Kidney (tissue), 14 donors: ENCODE results near the gene NCOA1. TPM values are rescaled to one million over a fixed set of nuclear protein-coding genes. Genes with fewer than 3 reads are reported as not detected.

Experiments used
- DNase-seq, 5 donors: peaks; one replicate each; pipeline ENCODE4 v3.0.0-alpha.2; 2013 to 2020
- FAIRE-seq: peaks from 2 replicates; lab custom pipeline; 2012; peaks lifted over from hg19 to GRCh38; lab: Jason Lieb, UNC
- H3K27ac ChIP-seq, 2 donors: one replicate each; pipeline ENCODE4 v1.7.0; 2013; ENCODE audit warnings: low read depth in 2 of 2, low read length in 2 of 2, inconsistent platforms in 1 of 2
- H3K27me3 ChIP-seq: one replicate; pipeline ENCODE4 v1.7.1; 2013; ENCODE audit warnings: low read length, inconsistent platforms; ENCODE audit not compliant: control insufficient read depth, insufficient read depth
- H3K36me3 ChIP-seq, 3 donors: one replicate each; pipeline versions ENCODE4 v1.7.0 to v1.7.1; 2013; ENCODE audit warnings: low read length in 3 of 3, control low read depth in 1 of 3, inconsistent platforms in 1 of 3; ENCODE audit not compliant: insufficient read depth in 3 of 3, control insufficient read depth in 2 of 3
- H3K4me1 ChIP-seq, 3 donors: one replicate each; pipeline versions ENCODE4 v1.7.0 to v1.7.1; 2013; ENCODE audit warnings: low read length in 3 of 3, inconsistent platforms in 1 of 3, low read depth in 1 of 3; ENCODE audit not compliant: control insufficient read depth in 2 of 3, insufficient read depth in 2 of 3
- H3K4me3 ChIP-seq, 3 donors: one replicate each; pipeline versions ENCODE4 v1.7.0 to v1.8.1; 2013; ENCODE audit warnings: low read length in 3 of 3, control low read depth in 1 of 3, inconsistent platforms in 1 of 3
- H3K9ac ChIP-seq, 3 donors: one replicate each; pipeline versions ENCODE4 v1.7.0 to v1.7.1; 2013; ENCODE audit warnings: low read length in 3 of 3, control low read depth in 1 of 3, inconsistent platforms in 1 of 3
- H3K9me3 ChIP-seq, 3 donors: one replicate each; pipeline versions ENCODE4 v1.7.0 to v1.7.1; 2013; ENCODE audit warnings: low read length in 3 of 3, control low read depth in 1 of 3, inconsistent platforms in 1 of 3; ENCODE audit not compliant: control insufficient read depth in 2 of 3, insufficient read depth in 1 of 3
- intact Hi-C: fragments of 100-400 bp; cut with DNase I; formaldehyde crosslinking; loops from one replicate; pipeline ENCODE4 v1.11.1; 2022
- polyA plus RNA-seq: library from polyadenylated mRNA; stranded (reverse); fragments of 350-450 nt; fragmentation: Illumina TruSeq; extraction: RNeasy Lipid Tissue Mini Kit (QIAGEN cat#74804); gene quantifications from one replicate; pipeline ENCODE4 v1.2.3, GENCODE V29; 2014; ENCODE audit warnings: low read depth, low replicate concordance; ENCODE audit not compliant: insufficient read depth
- total RNA-seq: library from RNA; stranded (reverse); fragmentation: NEBNext Ultra II Directional; extraction: Animal tissue kit (Norgen Biotek cat#: 25700); gene quantifications from one replicate; pipeline ENCODE4 v1.2.1, GENCODE V29; 2021
- TF ChIP-seq, protein P1 (sequence below): IDR thresholded peaks from 3 replicates; pipeline ENCODE4 v1.5.1; 2012; ENCODE audit warnings: mild to moderate bottlenecking, moderate library complexity, borderline replicate concordance; ENCODE audit not compliant: insufficient read depth; ENCODE audit errors: extremely low read depth
- donor health status: control.
- donor health status: control.
- donor health status: control.
- donor health status: control.
- donor health status: control.
- donor health status: DM: yes; HTN: yes; CAD: no.
- donor health status: Normal renal cell carcinoma (clear cell type).

Gene NCOA1
- total and polyA plus RNA-seq, 2 donors from 2014 or later: 11.6 to 41.5 TPM

DNA sequence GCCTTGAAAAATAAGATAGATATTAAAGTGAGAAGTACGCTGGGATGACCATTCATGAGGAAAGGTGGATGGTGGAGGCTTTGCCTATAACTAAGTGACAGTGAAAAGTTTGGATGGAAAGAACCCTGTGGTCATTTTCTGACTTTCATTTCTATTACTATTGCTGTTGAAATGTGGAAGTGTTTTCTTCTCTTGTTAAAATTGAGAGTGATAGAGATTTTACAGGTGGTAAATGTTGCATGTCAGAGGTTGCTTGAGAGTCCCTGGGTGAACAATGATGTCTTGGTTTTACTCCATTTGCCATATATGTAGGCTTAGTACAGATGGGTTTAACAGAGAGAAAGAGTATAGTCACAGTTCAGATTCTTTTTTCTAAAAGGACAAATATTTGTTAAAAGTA is 18.4 kb downstream of the NCOA1 start:
- Histone ChIP-seq H3K4me3 (no peak overlapping the region), H3K27me3 (no peaks in the 10 kb centered on the region), H3K9me3 (no peaks in the 10 kb centered on the region), H3K36me3 (no peaks in the 10 kb centered on the region), H3K27ac (no peak overlapping the region), H3K4me1 (no peaks in the 10 kb centered on the region), H3K9ac (no peak overlapping the region)
- FAIRE-seq (no peak), DNase-seq (no peak)
- intact Hi-C loops: no loop called here
- TF ChIP-seq, protein P1, sequence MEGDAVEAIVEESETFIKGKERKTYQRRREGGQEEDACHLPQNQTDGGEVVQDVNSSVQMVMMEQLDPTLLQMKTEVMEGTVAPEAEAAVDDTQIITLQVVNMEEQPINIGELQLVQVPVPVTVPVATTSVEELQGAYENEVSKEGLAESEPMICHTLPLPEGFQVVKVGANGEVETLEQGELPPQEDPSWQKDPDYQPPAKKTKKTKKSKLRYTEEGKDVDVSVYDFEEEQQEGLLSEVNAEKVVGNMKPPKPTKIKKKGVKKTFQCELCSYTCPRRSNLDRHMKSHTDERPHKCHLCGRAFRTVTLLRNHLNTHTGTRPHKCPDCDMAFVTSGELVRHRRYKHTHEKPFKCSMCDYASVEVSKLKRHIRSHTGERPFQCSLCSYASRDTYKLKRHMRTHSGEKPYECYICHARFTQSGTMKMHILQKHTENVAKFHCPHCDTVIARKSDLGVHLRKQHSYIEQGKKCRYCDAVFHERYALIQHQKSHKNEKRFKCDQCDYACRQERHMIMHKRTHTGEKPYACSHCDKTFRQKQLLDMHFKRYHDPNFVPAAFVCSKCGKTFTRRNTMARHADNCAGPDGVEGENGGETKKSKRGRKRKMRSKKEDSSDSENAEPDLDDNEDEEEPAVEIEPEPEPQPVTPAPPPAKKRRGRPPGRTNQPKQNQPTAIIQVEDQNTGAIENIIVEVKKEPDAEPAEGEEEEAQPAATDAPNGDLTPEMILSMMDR: no peak

DNA sequence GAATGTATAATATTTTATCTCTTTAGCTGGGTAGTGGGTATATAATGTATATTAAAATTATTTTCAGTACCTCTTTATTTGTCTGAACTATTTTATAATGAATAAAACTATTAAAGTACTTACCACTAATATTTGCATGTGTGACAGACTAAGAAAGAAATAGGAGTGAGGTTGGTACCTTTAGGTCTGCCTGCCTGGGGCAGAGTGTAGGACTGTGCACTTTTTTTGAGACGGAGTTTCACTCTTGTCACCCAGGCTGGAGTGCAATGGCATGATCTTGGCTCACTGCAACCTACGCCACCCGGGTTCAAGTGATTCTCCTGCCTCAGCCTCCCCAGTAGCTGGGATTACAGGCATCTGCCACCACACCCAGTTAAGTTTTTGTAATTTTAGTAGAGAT is 18.8 kb downstream of the NCOA1 start:
- H3K9me3 ChIP-seq: no peaks in the 10 kb centered on the region
- H3K36me3 ChIP-seq: no peaks in the 10 kb centered on the region
- no peaks in the 10 kb centered on the region for H3K27me3 ChIP-seq
- intact Hi-C loops: no loop called here
- TF ChIP-seq, protein P1: no peak
- DNase-seq (no peak), FAIRE-seq (no peak)
- no peak overlapping the region for H3K9ac ChIP-seq
- H3K4me3 ChIP-seq: no peak overlapping the region
- no peak overlapping the region for H3K27ac ChIP-seq
- H3K4me1 ChIP-seq: no peaks in the 10 kb centered on the region

DNA sequence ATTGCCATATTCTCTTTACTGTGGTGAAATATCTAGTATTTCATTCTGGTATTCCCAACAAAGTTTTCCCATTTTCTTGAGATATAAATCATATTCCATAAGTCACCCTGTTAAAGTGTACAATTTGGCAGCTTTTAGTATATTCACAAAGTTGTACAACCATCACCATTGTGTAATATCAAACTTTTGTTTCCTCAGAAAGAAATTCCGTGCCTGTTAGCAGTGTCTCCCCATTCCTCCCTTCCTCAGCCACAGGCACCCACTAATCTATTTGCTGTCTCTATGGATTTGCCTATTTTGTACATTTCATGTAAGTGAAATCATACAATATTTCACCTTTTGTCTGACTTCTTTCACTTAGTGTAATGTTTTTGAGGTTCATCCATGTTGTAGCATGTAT is 19.7 kb downstream of the NCOA1 start:
- no peaks in the 10 kb centered on the region for H3K9me3 ChIP-seq
- TF ChIP-seq, protein P1: no peak
- no peaks in the 10 kb centered on the region for H3K36me3 ChIP-seq
- intact Hi-C loops: no loop called here
- no peak overlapping the region for H3K4me3 ChIP-seq
- no peak for FAIRE-seq
- H3K9ac ChIP-seq: no peak overlapping the region
- H3K27me3 ChIP-seq: no peaks in the 10 kb centered on the region
- DNase-seq: no peak
- H3K27ac ChIP-seq: no peak overlapping the region
- H3K4me1 ChIP-seq: no peaks in the 10 kb centered on the region

DNA sequence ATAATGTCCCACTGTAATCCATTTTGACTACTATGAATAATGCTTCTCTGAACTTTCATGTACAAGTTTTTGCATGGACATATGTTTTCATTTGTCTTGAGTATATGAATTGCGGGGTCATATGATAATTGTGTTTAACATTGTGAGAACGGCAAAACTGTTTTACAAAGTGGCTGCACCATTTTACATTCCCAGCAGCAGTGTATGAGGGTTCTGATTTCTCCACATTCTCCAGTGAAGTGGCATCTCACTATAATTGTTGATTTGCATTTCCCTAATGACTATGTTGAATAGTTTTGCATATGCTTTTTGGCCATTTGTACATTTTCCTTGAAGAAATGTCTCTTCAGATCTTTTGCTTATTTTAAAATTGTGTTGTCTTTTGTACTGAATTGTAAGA is 20.1 kb downstream of the NCOA1 start:
- DNase-seq (no peak), FAIRE-seq (no peak)
- Histone ChIP-seq H3K27me3 (no peaks in the 10 kb centered on the region), H3K9ac (no peak overlapping the region), H3K27ac (no peak overlapping the region), H3K9me3 (no peaks in the 10 kb centered on the region), H3K4me1 (no peaks in the 10 kb centered on the region), H3K36me3 (no peaks in the 10 kb centered on the region), H3K4me3 (no peak overlapping the region)
- TF ChIP-seq, protein P1: no peak
- intact Hi-C loops: no loop called here
